Measurements from ENCODE around the gene SLC10A6.

DNA sequence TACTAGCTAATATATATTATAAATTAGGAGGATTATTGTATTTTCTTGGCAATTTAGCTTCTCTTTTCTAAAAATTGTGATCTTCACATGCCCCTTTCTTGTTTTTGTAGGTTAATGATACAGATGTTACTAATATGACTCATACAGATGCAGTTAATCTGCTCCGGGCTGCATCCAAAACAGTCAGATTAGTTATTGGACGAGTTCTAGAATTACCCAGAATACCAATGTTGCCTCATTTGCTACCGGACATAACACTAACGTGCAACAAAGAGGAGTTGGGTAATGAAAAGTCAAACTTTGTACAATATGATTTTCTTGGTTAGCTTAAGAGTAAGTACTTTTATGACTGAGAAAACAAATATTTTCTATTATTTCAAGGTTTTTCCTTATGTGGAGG lies 74.1 kb downstream of the SLC10A6 start:
- TF ChIP-seq FOS (IDR thresholded peaks at IDR 0.05; ENCODE audit: borderline replicate concordance, insufficient read depth, low read length) (no peak), POLR2A (IDR thresholded peaks at IDR 0.05; ENCODE audit: low read depth, low read length) (no peak), EZH2 (IDR thresholded peaks at IDR 0.05; ENCODE audit: borderline replicate concordance, low read depth, low read length, severe bottlenecking) (no peak), MYC (IDR thresholded peaks at IDR 0.05; ENCODE audit: low read depth, low read length) (no peak), POLR2AphosphoS5 (IDR thresholded peaks at IDR 0.05; ENCODE audit: insufficient read depth, low read depth, low read length) (no peak)
- TF ChIP-seq, protein P1, sequence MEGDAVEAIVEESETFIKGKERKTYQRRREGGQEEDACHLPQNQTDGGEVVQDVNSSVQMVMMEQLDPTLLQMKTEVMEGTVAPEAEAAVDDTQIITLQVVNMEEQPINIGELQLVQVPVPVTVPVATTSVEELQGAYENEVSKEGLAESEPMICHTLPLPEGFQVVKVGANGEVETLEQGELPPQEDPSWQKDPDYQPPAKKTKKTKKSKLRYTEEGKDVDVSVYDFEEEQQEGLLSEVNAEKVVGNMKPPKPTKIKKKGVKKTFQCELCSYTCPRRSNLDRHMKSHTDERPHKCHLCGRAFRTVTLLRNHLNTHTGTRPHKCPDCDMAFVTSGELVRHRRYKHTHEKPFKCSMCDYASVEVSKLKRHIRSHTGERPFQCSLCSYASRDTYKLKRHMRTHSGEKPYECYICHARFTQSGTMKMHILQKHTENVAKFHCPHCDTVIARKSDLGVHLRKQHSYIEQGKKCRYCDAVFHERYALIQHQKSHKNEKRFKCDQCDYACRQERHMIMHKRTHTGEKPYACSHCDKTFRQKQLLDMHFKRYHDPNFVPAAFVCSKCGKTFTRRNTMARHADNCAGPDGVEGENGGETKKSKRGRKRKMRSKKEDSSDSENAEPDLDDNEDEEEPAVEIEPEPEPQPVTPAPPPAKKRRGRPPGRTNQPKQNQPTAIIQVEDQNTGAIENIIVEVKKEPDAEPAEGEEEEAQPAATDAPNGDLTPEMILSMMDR (IDR thresholded peaks at IDR 0.05; ENCODE audit: extremely low read depth in 1 of 2, insufficient read depth in 1 of 2, low read depth in 1 of 2, low read length in 2 of 2) = no peak

Data from endothelial cell of umbilical vein (primary cell).